ENCODE measurements around the gene RGS9.
A peak's percentile ranks its signal among the peaks of the same experiment; 100 is the strongest.
"Not testable (repeated sequence)": the region's sequence is repeated elsewhere in the genome, so short reads cannot be mapped to it uniquely, and the experiment has no call there.

Gene RGS9

DNA sequence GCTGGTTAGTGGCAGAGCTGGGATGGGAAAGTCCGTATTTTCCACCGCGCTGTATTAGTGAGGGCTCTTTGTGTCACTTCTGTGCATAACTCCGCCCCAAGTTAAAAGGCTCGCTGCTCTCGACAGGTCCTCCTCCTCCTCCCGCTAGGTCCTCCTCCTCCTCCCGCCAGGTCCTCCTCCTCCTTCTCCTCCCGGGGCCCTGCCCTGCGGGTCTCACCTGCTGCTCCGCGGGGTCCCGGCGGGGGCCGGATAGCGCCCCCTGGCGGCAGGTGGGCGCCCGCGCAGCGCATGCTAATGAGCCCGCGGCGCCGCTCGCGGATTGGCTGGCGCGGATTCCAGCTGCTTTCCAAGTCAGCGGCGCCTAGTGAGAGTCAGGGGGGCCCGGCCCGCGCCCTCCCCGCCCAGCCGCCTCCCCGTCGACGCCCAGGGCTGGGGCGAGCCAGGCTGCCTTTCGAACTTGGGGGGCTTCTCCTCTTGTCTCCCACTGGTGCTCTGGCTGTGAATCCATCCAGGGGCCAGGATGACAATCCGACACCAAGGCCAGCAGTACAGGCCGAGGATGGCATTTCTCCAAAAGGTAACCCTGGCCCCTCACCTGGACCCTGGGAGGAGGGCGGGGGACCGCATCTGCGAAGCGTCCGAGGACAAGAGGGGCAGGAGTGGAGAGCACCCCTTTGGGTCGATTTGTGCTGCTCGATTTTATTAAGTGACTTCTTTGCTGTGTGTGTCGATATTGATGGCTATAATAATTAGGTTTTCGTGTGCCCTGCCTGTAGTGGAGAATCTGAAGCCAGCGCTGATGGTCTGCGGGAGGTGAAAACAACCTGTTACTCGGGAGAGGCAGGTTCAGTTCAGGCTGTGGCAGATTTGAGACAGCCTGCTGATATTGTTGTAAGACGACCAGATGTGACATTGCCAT, at the start of gene RGS9:
TSS of gene RGS9 (plus strand) at position 350 of the 919 bp plus-strand sequence. CDS start at position 521, 171 bp downstream.
- DNase-seq (ENCODE audit: extremely low read depth, insufficient read length), result peak; percentile 89
- peak; percentile 66 for TF ChIP-seq CTCF (IDR thresholded peaks at IDR 0.05; ENCODE audit: insufficient read depth, low read length, poor library complexity, severe bottlenecking)
- H3K27me3 ChIP-seq (replicated peaks; ENCODE audit: control insufficient read depth, insufficient read depth, low read length), result no peaks in the 10 kb centered on the region
- H3K4me3 ChIP-seq (replicated peaks; ENCODE audit: low read depth, low read length), result peak within 1 kb of the TSS; percentile 56
- no peaks in the 10 kb centered on the region; the same call in 1 of the 2 replicates for H3K36me3 ChIP-seq (ENCODE audit: control insufficient read depth, insufficient read depth, low read length)

- H3K4me3 ChIP-seq (replicated peaks; ENCODE audit: low read depth, low read length), result no peak overlapping the region
- no peak for TF ChIP-seq CTCF (IDR thresholded peaks at IDR 0.05; ENCODE audit: insufficient read depth, low read length, poor library complexity, severe bottlenecking)
- no peak for DNase-seq (ENCODE audit: extremely low read depth, insufficient read length)
- no peaks in the 10 kb centered on the region for H3K27me3 ChIP-seq (replicated peaks; ENCODE audit: control insufficient read depth, insufficient read depth, low read length)
- H3K36me3 ChIP-seq (ENCODE audit: control insufficient read depth, insufficient read depth, low read length), result no peaks in the 10 kb centered on the region
These were observed 48.4 kb upstream of the RGS9 start for GRCh38 chr17:65088621-65089360.

GRCh38 chr17:65092262-65092661, 44.9 kb upstream of the RGS9 start:
- Histone ChIP-seq H3K36me3 (ENCODE audit: control insufficient read depth, insufficient read depth, low read length) (no peaks in the 10 kb centered on the region), H3K4me3 (replicated peaks; ENCODE audit: low read depth, low read length) (no peak overlapping the region), H3K27me3 (replicated peaks; ENCODE audit: control insufficient read depth, insufficient read depth, low read length) (no peaks in the 10 kb centered on the region)
- TF ChIP-seq CTCF (IDR thresholded peaks at IDR 0.05; ENCODE audit: insufficient read depth, low read length, poor library complexity, severe bottlenecking), result no peak
- DNase-seq (ENCODE audit: extremely low read depth, insufficient read length), result no peak

DNA sequence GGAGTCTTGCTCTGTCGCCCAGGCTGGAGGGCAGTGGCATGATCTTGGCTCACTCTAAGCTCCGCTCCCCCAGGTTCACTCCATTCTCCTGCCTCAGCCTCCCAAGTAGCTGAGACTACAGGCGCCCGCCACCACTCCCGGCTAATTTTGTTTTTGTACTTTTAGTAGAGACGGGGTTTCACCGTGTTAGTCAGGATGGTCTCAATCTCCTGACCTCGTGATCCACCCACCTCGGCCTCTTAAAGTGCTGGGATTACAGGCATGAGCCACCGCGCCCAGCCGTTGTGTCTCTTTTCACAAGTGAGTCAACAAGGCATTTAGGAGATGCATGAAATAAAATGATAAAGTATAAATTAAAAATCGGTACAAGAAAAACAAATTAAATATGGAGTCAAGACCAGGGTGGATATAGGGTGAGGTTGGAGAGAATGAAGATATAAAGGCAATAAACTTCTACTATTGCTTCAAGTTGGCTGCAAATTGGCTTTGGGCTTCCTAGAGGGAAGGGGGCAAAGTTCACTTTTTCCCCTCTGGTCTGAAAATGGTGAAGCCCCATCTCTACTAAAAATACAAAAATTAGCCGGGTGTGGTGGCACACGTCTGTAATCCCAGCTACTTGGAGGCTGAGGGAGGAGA, 44.3 kb upstream of the RGS9 start:
- not testable (repeated sequence) for DNase-seq (ENCODE audit: extremely low read depth, insufficient read length); H3K36me3 ChIP-seq (ENCODE audit: control insufficient read depth, insufficient read depth, low read length); H3K27me3 ChIP-seq (replicated peaks; ENCODE audit: control insufficient read depth, insufficient read depth, low read length); H3K4me3 ChIP-seq (replicated peaks; ENCODE audit: low read depth, low read length)

- Histone ChIP-seq H3K27me3 (replicated peaks; ENCODE audit: control insufficient read depth, insufficient read depth, low read length) (no peaks in the 10 kb centered on the region), H3K36me3 (ENCODE audit: control insufficient read depth, insufficient read depth, low read length) (no peaks in the 10 kb centered on the region), H3K4me3 (replicated peaks; ENCODE audit: low read depth, low read length) (no peak overlapping the region)
- peak; percentile 3 for TF ChIP-seq CTCF (IDR thresholded peaks at IDR 0.05; ENCODE audit: insufficient read depth, low read length, poor library complexity, severe bottlenecking)
- no peak for DNase-seq (ENCODE audit: extremely low read depth, insufficient read length)
These were observed 43.2 kb upstream of the RGS9 start for GRCh38 chr17:65093930-65094329.

DNA sequence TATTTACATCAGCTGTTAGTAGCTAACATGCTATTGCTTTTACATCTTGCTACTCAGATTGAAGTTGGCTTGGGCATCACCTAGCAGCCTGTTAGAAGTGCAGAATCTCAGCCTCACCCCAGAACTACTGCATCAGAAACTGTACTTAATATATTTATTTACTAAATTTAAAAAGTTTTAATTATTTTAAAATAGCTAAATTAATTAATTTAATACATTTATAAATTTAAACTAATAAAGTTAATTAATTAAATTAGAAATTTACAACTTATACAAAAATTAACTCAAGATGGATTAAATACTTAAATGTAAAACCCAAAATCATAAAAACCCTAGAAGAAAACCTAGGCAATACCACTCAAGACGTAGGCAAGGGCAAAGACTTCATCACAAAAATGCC, 41.7 kb upstream of the RGS9 start:
- no peak for DNase-seq (ENCODE audit: extremely low read depth, insufficient read length)
- Histone ChIP-seq H3K27me3 (replicated peaks; ENCODE audit: control insufficient read depth, insufficient read depth, low read length) (no peaks in the 10 kb centered on the region), H3K4me3 (replicated peaks; ENCODE audit: low read depth, low read length) (no peak overlapping the region), H3K36me3 (ENCODE audit: control insufficient read depth, insufficient read depth, low read length) (no peaks in the 10 kb centered on the region)
- no peak for TF ChIP-seq CTCF (IDR thresholded peaks at IDR 0.05; ENCODE audit: insufficient read depth, low read length, poor library complexity, severe bottlenecking)

DNA sequence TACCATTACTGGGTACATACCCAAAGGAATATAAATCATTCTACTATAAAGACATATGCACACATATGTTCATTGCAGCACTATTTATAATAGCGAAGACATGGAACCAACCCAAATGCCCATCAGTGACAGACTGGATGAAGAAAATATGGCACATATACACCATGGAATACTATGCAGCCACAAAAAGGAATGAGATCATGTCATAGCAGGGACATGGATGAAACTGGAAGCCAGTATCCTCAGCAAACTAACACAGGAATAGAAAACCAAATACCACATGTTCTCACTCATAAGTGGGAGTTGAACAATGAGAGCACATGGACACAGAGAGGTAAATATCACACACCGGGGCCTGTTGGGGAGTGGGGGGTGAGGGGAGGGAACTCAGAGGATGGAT, 40.8 kb upstream of the RGS9 start:
- H3K27me3 ChIP-seq (replicated peaks; ENCODE audit: control insufficient read depth, insufficient read depth, low read length); DNase-seq (ENCODE audit: extremely low read depth, insufficient read length); H3K4me3 ChIP-seq (replicated peaks; ENCODE audit: low read depth, low read length); H3K36me3 ChIP-seq (ENCODE audit: control insufficient read depth, insufficient read depth, low read length): not testable (repeated sequence)

Measured in GM06990 (cell line).